CD4-positive, alpha-beta T cell treated with Interleukin-15 for 1 hour (primary cell): ENCODE data around the gene TMEM61.
"Not testable (repeated sequence)": the region's sequence is repeated elsewhere in the genome, so short reads cannot be mapped to it uniquely, and the experiment has no call there.

Experiments used
- DNase-seq: peaks from one replicate; pipeline ENCODE4 v3.0.0-alpha.2; 2020

TMEM61 gene

GRCh38 chr1:55005351-55006140 lies 25.1 kb downstream of the TMEM61 start:
- no peak for DNase-seq

- no peak for DNase-seq
Observed at GRCh38 chr1:55006931-55007330, 26.5 kb downstream of the TMEM61 start.

- no peak for DNase-seq
Observed at GRCh38 chr1:55007625-55008024, 27.2 kb downstream of the TMEM61 start.

- no peak for DNase-seq
Observed at GRCh38 chr1:55010194-55010886, 29.9 kb downstream of the TMEM61 start.

GRCh38 chr1:55010887-55011217 lies 30.4 kb downstream of the TMEM61 start:
- no peak for DNase-seq

GRCh38 chr1:55012661-55013060 lies 32.2 kb downstream of the TMEM61 start:
- DNase-seq = no peak

- no peak for DNase-seq
Observed at GRCh38 chr1:55015123-55015522, 34.7 kb downstream of the TMEM61 start.

GRCh38 chr1:55015731-55016620 lies 35.5 kb downstream of the TMEM61 start:
- DNase-seq = no peak

- DNase-seq = no peak
Observed at GRCh38 chr1:55018395-55018794, 38.0 kb downstream of the TMEM61 start.

GRCh38 chr1:55021942-55022546 lies 41.6 kb downstream of the TMEM61 start:
- DNase-seq = peak; percentile 46

- not testable (repeated sequence) for DNase-seq
Observed at GRCh38 chr1:55024163-55024562, 43.7 kb downstream of the TMEM61 start.

- not testable (repeated sequence) for DNase-seq
Observed at GRCh38 chr1:55026682-55027081, 46.3 kb downstream of the TMEM61 start.

- DNase-seq = not testable (repeated sequence)
Observed at GRCh38 chr1:55031098-55031497, 50.7 kb downstream of the TMEM61 start.

GRCh38 chr1:55033265-55033614 lies 52.8 kb downstream of the TMEM61 start:
- no peak for DNase-seq

- DNase-seq = no peak
Observed at GRCh38 chr1:55034476-55035133, 54.2 kb downstream of the TMEM61 start.

- no peak for DNase-seq
Observed at GRCh38 chr1:55035904-55036303, 55.5 kb downstream of the TMEM61 start.

GRCh38 chr1:55037733-55038551 lies 57.5 kb downstream of the TMEM61 start:
- DNase-seq = no peak

- DNase-seq = no peak
Observed at GRCh38 chr1:55038552-55038838, 58.1 kb downstream of the TMEM61 start.

GRCh38 chr1:55038974-55039341 lies 58.5 kb downstream of the TMEM61 start:
- DNase-seq = no peak

- no peak for DNase-seq
Observed at GRCh38 chr1:55039342-55040082, 59.1 kb downstream of the TMEM61 start, which contains the start of gene PCSK9. PCSK9 (plus strand) TSS chr1:55039548; CDS start chr1:55039838, 290 bp downstream.
